K562 (cell line): ENCODE measurements around the gene ZFAND3. TPM values are rescaled to one million over a fixed set of nuclear protein-coding genes. Genes with fewer than 3 reads are reported as not detected.

Experiments used
- FOS ChIP-seq: IDR thresholded peaks from 3 replicates; pipeline ENCODE4 v1.6.1; 2011; ENCODE audit not compliant: insufficient read length; ENCODE audit errors: extremely low read depth
- FOXA1 ChIP-seq: fragments of 450-650 bp; IDR thresholded peaks from 2 replicates; pipeline ENCODE4 v1.6.1; 2016; ENCODE audit warnings: mild to moderate bottlenecking, borderline replicate concordance
- HIVEP1 ChIP-seq: fragments of 250-450 bp; sonication (Bioruptor Pico); IDR thresholded peaks from 2 replicates; pipeline ENCODE4 v1.4.0; 2020; ENCODE audit warnings: mild to moderate bottlenecking
- PML ChIP-seq: IDR thresholded peaks from 2 replicates; pipeline ENCODE4 v1.6.1; 2012; ENCODE audit warnings: low read length, inconsistent platforms
- PYGO2 ChIP-seq: fragments of 450-650 bp; IDR thresholded peaks from 2 replicates; pipeline ENCODE4 v1.6.1; 2016; ENCODE audit warnings: mild to moderate bottlenecking, missing genetic modification characterization, moderate library complexity, missing compliant biosample characterization
- ZNF263 ChIP-seq: sonication (generic); formaldehyde crosslinking; IDR thresholded peaks from 2 replicates; pipeline ENCODE4 v1.8.0; 2022; ENCODE audit warnings: mild to moderate bottlenecking, missing genetic modification reagents, borderline replicate concordance
- polyA plus RNA-seq, 8 experiments: library from polyadenylated mRNA; depleted of rRNA in 4 of 8; stranded (reverse) in 5 of 8; unstranded in 3 of 8; fragments of >200 nt; fragmentation: Nextera tagmentation in 2 of 8; fragmentation: Illumina TruSeq in 1 of 8; extraction: Ambion mirVana in 2 of 8; extraction: Trizol in 1 of 8; gene quantifications; 2 replicates each; pipeline versions ENCODE4 v1.2.1 to v1.2.3, GENCODE V29; 2011 to 2014; ENCODE audit warnings: inconsistent platforms in 1 of 8, missing spikeins in 1 of 8
- total RNA-seq, 7 experiments: library from RNA; depleted of rRNA in 6 of 7; stranded (reverse); fragments of >200 nt in 6 of 7; fragmentation: Illumina TruSeq in 2 of 7; extraction: Trizol in 2 of 7; gene quantifications; 2 replicates each; pipeline versions ENCODE4 v1.2.1 to v1.2.3, GENCODE V29; 2011 to 2021; ENCODE audit warnings: low replicate concordance in 1 of 7
- TF ChIP-seq, protein P1 (sequence below): sonication (generic); formaldehyde crosslinking; IDR thresholded peaks from 2 replicates; pipeline ENCODE4 v1.8.1; 2023; ENCODE audit warnings: mild to moderate bottlenecking, missing genetic modification reagents
- TF ChIP-seq, protein P2 (sequence below): sonication (generic); formaldehyde crosslinking; IDR thresholded peaks from 2 replicates; pipeline ENCODE4 v1.8.1; 2023; ENCODE audit warnings: mild to moderate bottlenecking, missing genetic modification reagents
- TF ChIP-seq, protein P3 (sequence below), 2 experiments: fragments of 450-650 bp; formaldehyde crosslinking in 1 of 2; IDR thresholded peaks; 2 replicates each; pipeline versions ENCODE4 v1.4.0 to v1.6.1; 2014 to 2020; ENCODE audit warnings: mild to moderate bottlenecking in 2 of 2, borderline replicate concordance in 1 of 2, low read depth in 1 of 2
- TF ChIP-seq, protein P4 (sequence below): fragments of 450-650 bp; formaldehyde crosslinking; IDR thresholded peaks from 2 replicates; pipeline ENCODE4 v1.4.0; 2020; ENCODE audit warnings: mild to moderate bottlenecking, moderate library complexity

ZFAND3 gene
- total and polyA plus RNA-seq, 9 of the 15 experiments (the other 6 are each of a cell fraction or from before 2014, with no cell fraction given), result 0.81 to 26.6 (median 11.8) TPM

DNA sequence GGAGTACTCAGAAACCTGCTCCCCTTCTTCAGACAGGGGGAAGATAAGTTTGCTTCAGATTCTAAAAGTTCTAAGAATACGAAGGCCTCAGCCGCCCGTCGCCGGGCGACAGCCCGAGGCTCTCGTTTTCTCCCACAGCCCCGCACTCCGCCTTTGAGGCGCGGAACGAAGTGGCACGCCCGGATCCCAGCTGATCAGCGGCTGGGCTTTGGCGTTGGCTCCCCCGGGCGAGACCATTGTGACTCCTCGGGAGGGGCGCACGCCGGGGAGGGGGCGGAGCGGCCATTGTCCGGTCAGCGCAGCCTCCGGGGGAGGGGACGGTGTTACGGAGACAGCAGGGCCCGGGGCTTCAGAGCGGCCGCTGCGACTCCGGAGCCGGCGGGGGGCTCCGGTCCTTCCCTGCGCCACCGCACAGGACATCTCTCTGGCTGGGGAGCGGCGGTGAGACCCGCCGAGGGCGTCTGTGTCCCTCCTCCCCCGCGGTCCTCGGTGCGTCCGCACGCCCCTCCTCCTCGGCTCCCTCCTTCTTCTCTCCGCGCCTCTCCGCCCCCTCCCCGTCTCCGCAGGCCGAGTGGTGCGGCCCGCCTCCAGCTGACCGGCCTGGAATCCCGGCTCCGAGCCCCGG is at the start of gene ZFAND3 (continued):
- TF ChIP-seq, protein P1, sequence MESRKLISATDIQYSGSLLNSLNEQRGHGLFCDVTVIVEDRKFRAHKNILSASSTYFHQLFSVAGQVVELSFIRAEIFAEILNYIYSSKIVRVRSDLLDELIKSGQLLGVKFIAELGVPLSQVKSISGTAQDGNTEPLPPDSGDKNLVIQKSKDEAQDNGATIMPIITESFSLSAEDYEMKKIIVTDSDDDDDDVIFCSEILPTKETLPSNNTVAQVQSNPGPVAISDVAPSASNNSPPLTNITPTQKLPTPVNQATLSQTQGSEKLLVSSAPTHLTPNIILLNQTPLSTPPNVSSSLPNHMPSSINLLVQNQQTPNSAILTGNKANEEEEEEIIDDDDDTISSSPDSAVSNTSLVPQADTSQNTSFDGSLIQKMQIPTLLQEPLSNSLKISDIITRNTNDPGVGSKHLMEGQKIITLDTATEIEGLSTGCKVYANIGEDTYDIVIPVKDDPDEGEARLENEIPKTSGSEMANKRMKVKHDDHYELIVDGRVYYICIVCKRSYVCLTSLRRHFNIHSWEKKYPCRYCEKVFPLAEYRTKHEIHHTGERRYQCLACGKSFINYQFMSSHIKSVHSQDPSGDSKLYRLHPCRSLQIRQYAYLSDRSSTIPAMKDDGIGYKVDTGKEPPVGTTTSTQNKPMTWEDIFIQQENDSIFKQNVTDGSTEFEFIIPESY, result no peak
- TF ChIP-seq PML (peak; percentile 10; the same call in 1 of the 2 replicates), PYGO2 (tag) (no peak), FOS (no peak), ZNF263 (peak; percentile 99), FOXA1 (no peak), HIVEP1 (CRISPR knock-in tag) (no peak; the same call in 1 of the 2 replicates)
- TF ChIP-seq, protein P2, sequence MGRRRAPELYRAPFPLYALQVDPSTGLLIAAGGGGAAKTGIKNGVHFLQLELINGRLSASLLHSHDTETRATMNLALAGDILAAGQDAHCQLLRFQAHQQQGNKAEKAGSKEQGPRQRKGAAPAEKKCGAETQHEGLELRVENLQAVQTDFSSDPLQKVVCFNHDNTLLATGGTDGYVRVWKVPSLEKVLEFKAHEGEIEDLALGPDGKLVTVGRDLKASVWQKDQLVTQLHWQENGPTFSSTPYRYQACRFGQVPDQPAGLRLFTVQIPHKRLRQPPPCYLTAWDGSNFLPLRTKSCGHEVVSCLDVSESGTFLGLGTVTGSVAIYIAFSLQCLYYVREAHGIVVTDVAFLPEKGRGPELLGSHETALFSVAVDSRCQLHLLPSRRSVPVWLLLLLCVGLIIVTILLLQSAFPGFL (CRISPR knock-in tag), result no peak
- TF ChIP-seq, protein P3, sequence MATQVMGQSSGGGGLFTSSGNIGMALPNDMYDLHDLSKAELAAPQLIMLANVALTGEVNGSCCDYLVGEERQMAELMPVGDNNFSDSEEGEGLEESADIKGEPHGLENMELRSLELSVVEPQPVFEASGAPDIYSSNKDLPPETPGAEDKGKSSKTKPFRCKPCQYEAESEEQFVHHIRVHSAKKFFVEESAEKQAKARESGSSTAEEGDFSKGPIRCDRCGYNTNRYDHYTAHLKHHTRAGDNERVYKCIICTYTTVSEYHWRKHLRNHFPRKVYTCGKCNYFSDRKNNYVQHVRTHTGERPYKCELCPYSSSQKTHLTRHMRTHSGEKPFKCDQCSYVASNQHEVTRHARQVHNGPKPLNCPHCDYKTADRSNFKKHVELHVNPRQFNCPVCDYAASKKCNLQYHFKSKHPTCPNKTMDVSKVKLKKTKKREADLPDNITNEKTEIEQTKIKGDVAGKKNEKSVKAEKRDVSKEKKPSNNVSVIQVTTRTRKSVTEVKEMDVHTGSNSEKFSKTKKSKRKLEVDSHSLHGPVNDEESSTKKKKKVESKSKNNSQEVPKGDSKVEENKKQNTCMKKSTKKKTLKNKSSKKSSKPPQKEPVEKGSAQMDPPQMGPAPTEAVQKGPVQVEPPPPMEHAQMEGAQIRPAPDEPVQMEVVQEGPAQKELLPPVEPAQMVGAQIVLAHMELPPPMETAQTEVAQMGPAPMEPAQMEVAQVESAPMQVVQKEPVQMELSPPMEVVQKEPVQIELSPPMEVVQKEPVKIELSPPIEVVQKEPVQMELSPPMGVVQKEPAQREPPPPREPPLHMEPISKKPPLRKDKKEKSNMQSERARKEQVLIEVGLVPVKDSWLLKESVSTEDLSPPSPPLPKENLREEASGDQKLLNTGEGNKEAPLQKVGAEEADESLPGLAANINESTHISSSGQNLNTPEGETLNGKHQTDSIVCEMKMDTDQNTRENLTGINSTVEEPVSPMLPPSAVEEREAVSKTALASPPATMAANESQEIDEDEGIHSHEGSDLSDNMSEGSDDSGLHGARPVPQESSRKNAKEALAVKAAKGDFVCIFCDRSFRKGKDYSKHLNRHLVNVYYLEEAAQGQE (IDR thresholded peaks at IDR 0.05; ENCODE audit: borderline replicate concordance), result no peak
- TF ChIP-seq, protein P3 (CRISPR knock-in tag; IDR thresholded peaks at IDR 0.05; ENCODE audit: low read depth), result 0 out of 2 replicates have a peak, but pooled peaks have one; percentile 16
- TF ChIP-seq, protein P4, sequence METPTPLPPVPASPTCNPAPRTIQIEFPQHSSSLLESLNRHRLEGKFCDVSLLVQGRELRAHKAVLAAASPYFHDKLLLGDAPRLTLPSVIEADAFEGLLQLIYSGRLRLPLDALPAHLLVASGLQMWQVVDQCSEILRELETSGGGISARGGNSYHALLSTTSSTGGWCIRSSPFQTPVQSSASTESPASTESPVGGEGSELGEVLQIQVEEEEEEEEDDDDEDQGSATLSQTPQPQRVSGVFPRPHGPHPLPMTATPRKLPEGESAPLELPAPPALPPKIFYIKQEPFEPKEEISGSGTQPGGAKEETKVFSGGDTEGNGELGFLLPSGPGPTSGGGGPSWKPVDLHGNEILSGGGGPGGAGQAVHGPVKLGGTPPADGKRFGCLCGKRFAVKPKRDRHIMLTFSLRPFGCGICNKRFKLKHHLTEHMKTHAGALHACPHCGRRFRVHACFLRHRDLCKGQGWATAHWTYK (CRISPR knock-in tag), result no peak
